GM08714 (cell line): ENCODE measurements around the gene TIMM44.
"Not testable (repeated sequence)": the region's sequence is repeated elsewhere in the genome, so short reads cannot be mapped to it uniquely, and the experiment has no call there.

Source experiments
- H3K4me3 ChIP-seq: fragments of 200-500 bp; sonication (Bioruptor generic); 2 replicates; pipeline ENCODE4 v1.5.1; 2014; ENCODE audit warnings: mild to moderate bottlenecking, low read length, inconsistent platforms
- ZNF274 ChIP-seq: IDR thresholded peaks from 2 replicates; pipeline ENCODE4 v1.6.1; 2012; ENCODE audit warnings: mild to moderate bottlenecking, low read depth, low read length

TIMM44 gene

DNA sequence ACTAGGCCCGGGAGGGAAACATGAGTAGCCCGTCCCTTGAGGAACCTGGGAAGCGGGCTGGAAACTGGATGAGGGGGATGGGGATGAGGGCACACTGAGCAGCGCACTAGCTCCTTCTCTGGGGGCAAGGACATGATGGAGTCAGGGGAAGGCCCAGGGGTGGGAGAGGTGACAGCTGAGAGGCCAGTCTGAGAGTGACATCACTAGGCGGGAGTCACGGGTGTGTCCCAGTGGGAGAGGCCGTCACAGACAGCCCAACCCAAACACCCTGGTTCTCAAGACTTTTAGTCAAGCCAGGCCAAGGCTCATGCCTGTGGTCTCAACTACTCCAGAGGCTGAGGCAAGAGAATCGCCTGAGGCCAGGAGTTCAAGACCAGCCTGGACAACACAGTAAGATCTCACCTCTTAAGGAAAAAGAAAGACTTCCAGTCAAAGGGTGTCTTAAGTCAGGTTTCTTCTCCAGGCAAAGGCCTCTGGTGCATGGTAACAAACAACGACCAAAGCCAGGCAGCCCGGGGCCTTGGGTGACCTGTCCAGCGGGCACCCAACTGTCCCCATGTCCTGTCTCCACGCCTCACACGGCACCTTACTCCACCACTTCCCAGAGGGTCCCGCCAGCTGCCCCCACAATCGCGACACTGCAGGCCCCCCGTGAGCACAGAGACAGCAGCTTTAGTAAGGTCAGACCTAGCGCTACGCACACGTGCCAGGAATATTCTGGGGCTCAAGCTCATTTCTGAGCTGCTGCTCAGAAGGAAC lies 25.5 kb upstream of the TIMM44 start:
- TF ChIP-seq ZNF274: no peak
- no peak overlapping the region for H3K4me3 ChIP-seq

DNA sequence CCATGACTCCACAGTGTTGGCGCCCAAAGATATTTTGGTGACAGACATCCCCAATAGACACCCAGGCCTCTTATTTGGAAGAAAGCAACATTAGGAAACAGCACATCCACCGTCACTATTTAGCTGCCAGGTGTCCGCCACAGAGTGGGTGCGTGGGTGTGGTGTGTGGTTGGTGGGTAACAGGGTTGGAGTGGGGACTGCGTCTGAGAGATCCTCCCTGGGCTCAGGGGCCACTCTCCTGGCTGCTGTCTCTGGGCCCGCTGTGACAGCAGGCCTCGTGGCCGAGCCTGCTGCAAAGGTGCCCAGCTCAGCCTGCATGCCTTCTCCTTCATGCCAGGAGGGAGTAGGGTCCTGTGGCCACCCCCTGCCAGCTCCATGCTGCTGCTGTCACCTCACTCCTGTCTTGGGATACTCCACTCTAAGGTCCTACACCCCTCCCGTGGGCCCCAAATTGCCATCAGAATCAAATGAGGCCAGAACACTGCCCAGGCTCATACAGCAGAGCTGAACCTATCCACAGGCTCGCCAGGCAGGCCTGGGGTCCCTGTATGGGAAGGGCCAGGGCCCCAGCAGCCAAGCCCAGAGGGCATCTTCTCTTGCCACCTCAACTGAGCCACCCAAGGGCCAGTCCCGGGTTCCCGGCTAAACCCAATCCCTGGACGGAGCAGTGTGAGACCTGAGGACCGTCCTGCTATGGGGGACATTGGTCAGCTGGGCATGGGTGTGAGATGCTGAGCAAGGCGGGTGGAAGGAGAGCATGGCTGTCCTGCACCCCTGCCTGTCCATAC lies 24.7 kb upstream of the TIMM44 start:
- no peak overlapping the region for H3K4me3 ChIP-seq
- TF ChIP-seq ZNF274: no peak

DNA sequence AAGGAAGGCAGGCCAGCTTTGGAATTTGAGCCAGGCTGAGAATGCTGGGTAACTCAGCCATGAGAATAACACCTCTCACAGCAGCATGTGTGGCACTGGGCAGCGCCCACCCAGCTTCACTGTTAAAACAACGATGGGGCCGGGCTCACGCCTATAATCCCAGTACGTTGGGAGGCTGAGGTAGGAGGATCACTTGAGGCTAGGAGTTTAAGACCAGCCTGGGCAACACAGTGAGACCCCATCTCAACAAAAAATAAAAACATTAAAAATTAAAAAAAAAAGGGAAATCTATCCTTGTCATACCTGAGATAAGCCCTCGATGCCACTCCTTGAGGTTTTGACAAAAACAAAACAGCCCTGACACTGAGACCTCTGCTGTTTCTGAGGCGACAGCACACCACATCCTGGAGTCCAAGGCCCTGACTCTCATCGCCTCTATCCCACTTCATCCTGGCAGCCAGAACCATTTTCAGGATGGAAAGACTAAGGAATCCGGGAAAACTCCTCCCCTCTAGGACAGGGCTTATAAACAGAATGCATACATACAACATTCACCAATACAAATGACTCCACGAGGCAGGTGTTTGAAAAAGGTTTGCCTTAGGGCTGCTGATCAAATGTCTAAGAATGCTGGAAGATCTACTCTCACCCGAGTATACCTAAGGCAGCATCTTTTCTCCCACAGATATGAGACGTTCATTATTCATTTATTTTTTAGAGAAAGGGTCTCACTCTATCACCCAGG lies 22.6 kb upstream of the TIMM44 start:
- no peak overlapping the region for H3K4me3 ChIP-seq
- no peak for TF ChIP-seq ZNF274

DNA sequence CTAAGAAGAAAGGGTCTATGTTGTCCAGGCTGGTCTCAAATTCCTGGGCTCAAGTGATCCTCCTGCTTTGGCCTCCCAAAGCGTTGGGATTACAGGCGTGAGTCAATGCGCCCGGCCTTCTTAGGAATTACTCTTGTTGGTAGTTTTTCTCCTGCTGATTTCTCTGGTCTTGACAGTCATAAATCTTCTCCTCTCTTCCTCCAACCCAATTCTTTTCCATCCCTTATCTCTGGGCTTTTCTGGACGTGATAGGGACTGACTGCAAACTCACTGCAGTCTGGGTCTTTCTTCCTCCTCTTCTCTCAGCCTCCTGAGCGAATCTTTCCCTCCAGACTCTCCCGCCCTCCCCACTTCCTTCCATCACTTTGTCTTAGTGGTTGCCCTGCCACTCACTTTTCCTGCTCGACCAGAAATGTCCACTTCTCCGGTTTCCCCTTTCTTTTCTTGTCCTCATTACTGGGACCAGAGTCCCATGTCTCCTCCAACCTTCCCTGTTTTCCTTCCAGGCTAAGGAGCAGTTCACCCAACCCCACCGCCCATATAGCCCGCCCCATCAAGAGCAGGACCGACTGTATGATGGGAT lies 21.9 kb upstream of the TIMM44 start:
- TF ChIP-seq ZNF274: no peak

DNA sequence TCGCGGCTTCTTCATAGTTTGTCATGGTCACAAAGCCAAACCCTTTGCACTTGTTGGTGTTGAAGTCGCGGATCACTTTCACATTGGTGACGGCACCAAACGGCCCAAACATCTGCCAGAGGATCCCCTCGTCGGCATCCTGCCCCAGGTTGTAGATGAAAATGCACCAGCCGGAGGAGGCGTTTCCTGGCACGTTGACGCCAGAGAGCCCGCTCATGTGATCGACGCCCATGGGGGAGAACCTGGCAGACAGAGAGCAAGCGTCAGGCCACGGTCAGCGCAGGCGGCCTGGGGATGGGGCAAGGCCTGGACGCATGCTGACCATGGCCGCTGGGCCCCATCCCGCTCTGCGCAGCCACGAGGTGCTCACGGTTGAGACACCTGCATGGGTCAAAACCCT lies 20.1 kb upstream of the TIMM44 start:
- no peak overlapping the region for H3K4me3 ChIP-seq
- TF ChIP-seq ZNF274: no peak

More for the DNA sequence above, 21.9 kb upstream of the TIMM44 start:
- H3K4me3 ChIP-seq: no peak overlapping the region

DNA sequence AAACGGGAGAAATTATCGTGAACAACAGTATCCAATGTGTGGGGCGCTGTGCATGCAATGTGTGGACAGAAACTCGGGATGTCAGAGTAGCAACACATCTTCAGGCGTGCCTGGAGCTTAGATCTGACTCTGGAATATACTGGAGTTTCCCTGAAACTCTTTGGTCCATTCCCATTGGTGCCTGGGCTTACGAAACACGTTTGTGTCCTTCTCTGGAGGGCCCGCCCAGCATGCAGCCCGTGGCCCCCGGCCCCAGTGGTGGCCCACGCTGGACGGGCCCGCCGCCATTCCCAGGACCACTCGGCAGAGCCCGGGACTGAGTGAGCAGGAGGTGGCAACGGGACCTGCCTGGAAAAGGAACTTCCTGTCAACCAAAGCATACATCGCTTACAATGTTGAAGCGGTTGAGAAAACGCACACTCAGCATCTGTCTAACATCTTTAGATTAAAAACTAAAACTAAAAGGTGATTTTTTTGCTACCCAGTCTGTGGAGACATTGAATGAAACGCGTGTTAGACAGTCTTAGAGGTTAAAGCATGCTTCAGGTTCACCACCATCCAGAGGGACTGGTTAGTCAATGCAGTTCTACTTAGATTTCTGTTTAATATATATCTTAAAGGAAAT lies 19.3 kb upstream of the TIMM44 start:
- H3K4me3 ChIP-seq: no peak overlapping the region
- TF ChIP-seq ZNF274: no peak

DNA sequence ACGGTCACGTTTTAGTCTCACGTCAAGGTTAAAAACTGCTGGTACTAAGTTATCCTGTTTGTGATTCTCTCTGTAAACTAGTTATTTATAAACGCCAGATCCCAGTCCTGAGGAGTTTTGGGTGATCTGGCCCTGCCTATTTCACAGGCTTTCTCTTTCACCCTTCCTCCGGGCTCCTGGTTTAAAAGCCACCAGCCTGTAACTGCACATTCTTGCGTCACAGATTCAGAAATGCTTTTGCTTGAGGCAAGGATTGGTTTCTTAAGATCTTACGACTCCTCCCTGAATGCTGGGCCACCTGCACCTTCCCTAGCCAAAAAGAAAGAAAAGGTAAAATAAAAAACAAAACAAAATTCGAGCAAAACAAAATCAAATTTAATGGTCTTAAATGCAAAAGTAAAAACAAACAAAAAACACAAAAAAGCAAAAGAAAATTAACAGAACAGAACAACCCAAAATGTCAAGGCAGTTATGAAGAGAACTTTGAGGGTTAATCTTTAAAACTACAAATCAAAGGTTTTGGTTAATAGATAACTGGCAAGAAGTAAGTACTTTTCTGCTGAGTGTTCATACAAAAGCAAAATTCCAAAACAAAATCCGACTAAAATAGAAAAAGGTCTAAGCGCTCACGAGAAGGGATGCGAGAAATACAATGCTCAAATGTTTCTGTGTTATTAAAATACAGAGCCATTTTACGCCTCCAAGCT lies 18.6 kb upstream of the TIMM44 start:
- no peak overlapping the region for H3K4me3 ChIP-seq
- TF ChIP-seq ZNF274: no peak

DNA sequence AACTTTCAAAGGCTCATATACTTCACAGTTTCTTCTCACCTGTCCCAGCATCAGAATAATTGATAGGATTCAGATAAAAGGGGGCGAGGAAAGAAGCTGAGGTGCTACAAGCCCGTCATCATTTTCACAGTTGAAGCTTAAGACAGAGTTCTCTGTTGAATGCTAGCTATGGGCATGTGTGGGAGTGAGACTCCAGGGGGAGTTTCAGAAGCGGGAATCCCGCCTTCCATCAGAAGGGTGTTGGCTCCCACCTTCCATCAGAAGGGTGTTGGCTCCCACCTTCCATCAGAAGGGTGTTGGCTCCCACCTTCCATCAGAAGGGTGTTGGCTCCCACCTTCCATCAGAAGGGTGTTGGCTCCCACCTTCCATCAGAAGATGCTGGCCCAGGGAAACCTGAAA lies 17.6 kb upstream of the TIMM44 start:
- H3K4me3 ChIP-seq: not testable (repeated sequence)

- H3K4me3 ChIP-seq: no peak overlapping the region
- no peak for TF ChIP-seq ZNF274
These were observed 15.7 kb upstream of the TIMM44 start for GRCh38 chr19:7959211-7959610.

GRCh38 chr19:7955696-7956095 lies 12.2 kb upstream of the TIMM44 start:
- no peak overlapping the region for H3K4me3 ChIP-seq
- no peak for TF ChIP-seq ZNF274

DNA sequence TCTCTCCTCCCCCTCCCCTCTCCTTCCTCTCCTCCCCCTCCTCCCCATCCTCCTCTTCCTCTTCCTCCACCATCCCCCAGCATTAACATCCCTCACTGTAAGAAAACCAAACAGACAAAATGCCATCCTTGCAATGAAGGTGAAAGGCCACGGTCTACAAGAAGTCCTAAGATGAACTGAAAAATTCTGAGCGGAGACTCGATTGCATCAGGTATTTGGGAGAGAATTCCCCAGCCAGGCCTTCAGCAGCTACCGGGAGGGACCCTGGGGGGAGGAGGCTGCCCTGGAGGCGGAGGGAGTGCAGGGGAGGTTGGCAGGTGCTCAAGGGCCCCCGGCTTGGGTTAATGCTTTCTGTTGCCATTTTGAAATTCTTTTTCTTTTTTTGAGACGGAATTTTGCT lies 10.1 kb upstream of the TIMM44 start:
- no peak for TF ChIP-seq ZNF274
- H3K4me3 ChIP-seq: no peak overlapping the region

DNA sequence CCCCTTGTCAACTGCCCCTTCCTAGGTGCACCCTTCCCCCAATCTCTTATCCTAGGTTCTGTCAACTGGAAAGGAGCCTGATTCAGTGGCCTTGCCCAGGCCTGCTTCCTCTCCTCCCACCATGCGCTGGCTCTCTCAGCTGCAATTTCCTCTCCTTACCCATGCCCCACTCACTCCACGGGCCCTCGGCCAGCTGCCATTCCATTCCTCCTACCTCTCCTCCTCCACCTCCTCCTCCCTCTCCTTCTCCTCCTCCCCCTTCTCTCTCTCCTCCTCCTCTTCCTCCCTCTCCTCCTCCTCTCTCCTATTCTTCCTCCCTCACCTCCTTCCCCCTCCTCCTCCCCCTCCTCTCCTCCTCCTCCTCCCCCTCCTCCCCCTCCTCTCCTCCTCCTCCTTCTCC lies 9.6 kb upstream of the TIMM44 start:
- H3K4me3 ChIP-seq: no peak overlapping the region
- no peak for TF ChIP-seq ZNF274

DNA sequence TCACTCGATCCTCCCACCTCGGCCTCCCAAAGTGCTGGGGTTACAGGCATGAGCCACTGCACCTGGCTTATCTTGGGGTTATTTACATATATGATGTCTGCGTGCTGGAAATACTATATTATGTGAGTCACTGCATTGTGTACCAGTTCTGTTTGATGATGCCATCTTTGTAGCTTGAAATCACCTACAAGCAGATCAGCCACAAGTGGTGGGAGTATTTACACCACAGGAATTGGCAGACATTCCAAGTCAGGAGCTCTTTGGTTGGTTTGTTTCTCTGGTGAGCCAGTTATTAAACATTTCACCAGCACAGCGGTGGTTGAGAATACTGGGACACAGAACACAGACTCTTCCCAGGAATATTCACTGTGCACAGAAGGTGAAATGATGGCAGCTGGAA lies 4.5 kb upstream of the TIMM44 start:
- no peak overlapping the region for H3K4me3 ChIP-seq
- no peak for TF ChIP-seq ZNF274
